HepG2 (cell line): ENCODE results near the gene LINGO3. TPM values are rescaled to one million over a fixed set of nuclear protein-coding genes. Genes with fewer than 3 reads are reported as not detected.

Experiments
- FOXP1 ChIP-seq, 2 experiments: fragments of 450-650 bp in 1 of 2; IDR thresholded peaks; 2 replicates each; pipeline ENCODE4 v1.6.1; 2017 to 2018; ENCODE audit warnings: antibody characterized with exemption in 1 of 2
- HIVEP1 ChIP-seq: sonication (generic); formaldehyde crosslinking; IDR thresholded peaks from 2 replicates; pipeline ENCODE4 v1.4.0; 2020; ENCODE audit warnings: mild to moderate bottlenecking, missing genetic modification reagents
- HOXA7 ChIP-seq: sonication (generic); formaldehyde crosslinking; IDR thresholded peaks from 2 replicates; pipeline ENCODE4 v1.8.1; 2022; ENCODE audit warnings: mild to moderate bottlenecking, missing genetic modification reagents, moderate library complexity
- HOXD1 ChIP-seq: sonication (generic); formaldehyde crosslinking; IDR thresholded peaks from 2 replicates; pipeline ENCODE4 v1.5.0; 2020; ENCODE audit warnings: missing genetic modification reagents
- NR1H2 ChIP-seq: sonication (generic); formaldehyde crosslinking; IDR thresholded peaks from 2 replicates; pipeline ENCODE4 v1.8.1; 2022; ENCODE audit warnings: low read depth, missing genetic modification reagents, borderline replicate concordance
- RAD51 ChIP-seq: fragments of 450-650 bp; IDR thresholded peaks from 2 replicates; pipeline ENCODE4 v1.6.1; 2016; ENCODE audit warnings: borderline replicate concordance
- RNF219 ChIP-seq: sonication (generic); formaldehyde crosslinking; IDR thresholded peaks from 2 replicates; pipeline ENCODE4 v1.5.0; 2020; ENCODE audit warnings: mild to moderate bottlenecking, missing genetic modification reagents
- SIX1 ChIP-seq: sonication (generic); formaldehyde crosslinking; IDR thresholded peaks from 2 replicates; pipeline ENCODE4 v1.4.0; 2020; ENCODE audit warnings: missing genetic modification reagents, borderline replicate concordance
- THRA ChIP-seq: sonication (generic); formaldehyde crosslinking; IDR thresholded peaks from 2 replicates; pipeline ENCODE4 v1.4.0; 2020; ENCODE audit warnings: missing genetic modification reagents, borderline replicate concordance
- ZBTB1 ChIP-seq: sonication (generic); formaldehyde crosslinking; IDR thresholded peaks from 2 replicates; pipeline ENCODE4 v1.4.0; 2020; ENCODE audit warnings: missing genetic modification reagents, borderline replicate concordance
- ZNF12 ChIP-seq: sonication (generic); formaldehyde crosslinking; IDR thresholded peaks from 2 replicates; pipeline ENCODE4 v1.5.0; 2020; ENCODE audit warnings: missing genetic modification reagents
- ZNF598 ChIP-seq: sonication (generic); formaldehyde crosslinking; IDR thresholded peaks from 2 replicates; pipeline ENCODE4 v1.5.1; 2020; ENCODE audit warnings: mild to moderate bottlenecking, missing genetic modification reagents, borderline replicate concordance
- ZNF839 ChIP-seq: sonication (generic); formaldehyde crosslinking; IDR thresholded peaks from 2 replicates; pipeline ENCODE4 v1.4.0; 2020; ENCODE audit warnings: missing genetic modification reagents, mild to moderate bottlenecking, borderline replicate concordance
- polyA plus RNA-seq, 8 experiments: library from polyadenylated mRNA; depleted of rRNA in 3 of 8; stranded (reverse) in 7 of 8; unstranded in 1 of 8; fragments of >200 nt; fragmentation: Illumina TruSeq in 4 of 8; extraction: Trizol in 4 of 8; gene quantifications; 2 replicates each; pipeline versions ENCODE4 v1.2.1 to v1.2.3, GENCODE V29; 2011 to 2016; ENCODE audit warnings: low read depth in 4 of 8, missing spikeins in 1 of 8, mixed read lengths in 1 of 8; ENCODE audit not compliant: insufficient read depth in 1 of 8
- total RNA-seq, 5 experiments: library from RNA; depleted of rRNA; stranded (reverse); fragments of >200 nt; fragmentation: Illumina TruSeq; extraction: Trizol; gene quantifications; 2 replicates each; pipeline ENCODE4 v1.2.3, GENCODE V29; 2016; ENCODE audit warnings: low read depth in 1 of 5
- TF ChIP-seq, protein P1 (sequence below): sonication (generic); formaldehyde crosslinking; IDR thresholded peaks from 2 replicates; pipeline ENCODE4 v1.9.0; 2021; ENCODE audit warnings: missing genetic modification reagents, borderline replicate concordance
- TF ChIP-seq, protein P2 (sequence below): sonication (generic); formaldehyde crosslinking; IDR thresholded peaks from 2 replicates; pipeline ENCODE4 v1.5.1; 2020; ENCODE audit warnings: mild to moderate bottlenecking, missing genetic modification reagents
- TF ChIP-seq, protein P3 (sequence below): sonication (generic); formaldehyde crosslinking; IDR thresholded peaks from 2 replicates; pipeline ENCODE4 v1.4.0; 2020; ENCODE audit warnings: mild to moderate bottlenecking, missing genetic modification reagents
- TF ChIP-seq, protein P4 (sequence below): sonication (generic); formaldehyde crosslinking; IDR thresholded peaks from 2 replicates; pipeline ENCODE4 v1.5.0; 2020; ENCODE audit warnings: mild to moderate bottlenecking, missing genetic modification reagents

The LINGO3 gene
- total and polyA plus RNA-seq, 2 of the 13 experiments (the other 11 are each of a cell fraction or from before 2014, with no cell fraction given) = not detected

GRCh38 chr19:2330632-2331284 is 22.8 kb upstream of the LINGO3 start (continued):
- no peak for TF ChIP-seq THRA (CRISPR knock-in tag)
- TF ChIP-seq RAD51 = no peak
- TF ChIP-seq HOXA7 = no peak
- TF ChIP-seq, protein P1, sequence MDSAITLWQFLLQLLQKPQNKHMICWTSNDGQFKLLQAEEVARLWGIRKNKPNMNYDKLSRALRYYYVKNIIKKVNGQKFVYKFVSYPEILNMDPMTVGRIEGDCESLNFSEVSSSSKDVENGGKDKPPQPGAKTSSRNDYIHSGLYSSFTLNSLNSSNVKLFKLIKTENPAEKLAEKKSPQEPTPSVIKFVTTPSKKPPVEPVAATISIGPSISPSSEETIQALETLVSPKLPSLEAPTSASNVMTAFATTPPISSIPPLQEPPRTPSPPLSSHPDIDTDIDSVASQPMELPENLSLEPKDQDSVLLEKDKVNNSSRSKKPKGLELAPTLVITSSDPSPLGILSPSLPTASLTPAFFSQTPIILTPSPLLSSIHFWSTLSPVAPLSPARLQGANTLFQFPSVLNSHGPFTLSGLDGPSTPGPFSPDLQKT (CRISPR knock-in tag) = no peak
- peak; percentile 63; the same call in 1 of the 2 replicates for TF ChIP-seq ZNF839 (CRISPR knock-in tag)
- TF ChIP-seq RNF219 = no peak
- no peak for TF ChIP-seq ZNF12
- peak; percentile 30; the same call in 1 of the 2 replicates for TF ChIP-seq HIVEP1 (CRISPR knock-in tag)
- no peak for TF ChIP-seq NR1H2 (CRISPR knock-in tag)
- peak; percentile 50; the same call in 1 of the 2 replicates for TF ChIP-seq HOXD1 (CRISPR knock-in tag)
- TF ChIP-seq, protein P2, sequence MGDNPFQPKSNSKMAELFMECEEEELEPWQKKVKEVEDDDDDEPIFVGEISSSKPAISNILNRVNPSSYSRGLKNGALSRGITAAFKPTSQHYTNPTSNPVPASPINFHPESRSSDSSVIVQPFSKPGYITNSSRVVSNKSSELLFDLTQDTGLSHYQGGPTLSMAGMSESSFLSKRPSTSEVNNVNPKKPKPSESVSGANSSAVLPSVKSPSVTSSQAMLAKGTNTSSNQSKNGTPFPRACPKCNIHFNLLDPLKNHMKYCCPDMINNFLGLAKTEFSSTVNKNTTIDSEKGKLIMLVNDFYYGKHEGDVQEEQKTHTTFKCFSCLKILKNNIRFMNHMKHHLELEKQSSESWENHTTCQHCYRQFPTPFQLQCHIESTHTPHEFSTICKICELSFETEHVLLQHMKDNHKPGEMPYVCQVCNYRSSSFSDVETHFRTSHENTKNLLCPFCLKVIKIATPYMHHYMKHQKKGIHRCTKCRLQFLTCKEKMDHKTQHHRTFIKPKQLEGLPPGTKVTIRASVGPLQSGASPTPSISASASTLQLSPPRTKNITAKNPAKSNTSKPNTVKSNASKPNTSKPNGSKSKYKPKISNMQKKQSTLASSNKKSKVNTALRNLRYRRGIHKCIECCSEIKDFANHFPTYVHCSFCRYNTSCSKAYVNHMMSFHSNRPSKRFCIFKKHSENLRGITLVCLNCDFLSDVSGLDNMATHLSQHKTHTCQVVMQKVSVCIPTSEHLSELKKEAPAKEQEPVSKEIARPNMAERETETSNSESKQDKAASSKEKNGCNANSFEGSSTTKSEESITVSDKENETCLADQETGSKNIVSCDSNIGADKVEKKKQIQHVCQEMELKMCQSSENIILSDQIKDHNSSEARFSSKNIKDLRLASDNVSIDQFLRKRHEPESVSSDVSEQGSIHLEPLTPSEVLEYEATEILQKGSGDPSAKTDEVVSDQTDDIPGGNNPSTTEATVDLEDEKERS (CRISPR knock-in tag) = no peak
- no peak for TF ChIP-seq FOXP1 (IDR thresholded peaks at IDR 0.05)
- peak; percentile 40; the same call in 1 of the 2 replicates for TF ChIP-seq FOXP1 (CRISPR knock-in tag; IDR thresholded peaks at IDR 0.05)
- TF ChIP-seq, protein P3, sequence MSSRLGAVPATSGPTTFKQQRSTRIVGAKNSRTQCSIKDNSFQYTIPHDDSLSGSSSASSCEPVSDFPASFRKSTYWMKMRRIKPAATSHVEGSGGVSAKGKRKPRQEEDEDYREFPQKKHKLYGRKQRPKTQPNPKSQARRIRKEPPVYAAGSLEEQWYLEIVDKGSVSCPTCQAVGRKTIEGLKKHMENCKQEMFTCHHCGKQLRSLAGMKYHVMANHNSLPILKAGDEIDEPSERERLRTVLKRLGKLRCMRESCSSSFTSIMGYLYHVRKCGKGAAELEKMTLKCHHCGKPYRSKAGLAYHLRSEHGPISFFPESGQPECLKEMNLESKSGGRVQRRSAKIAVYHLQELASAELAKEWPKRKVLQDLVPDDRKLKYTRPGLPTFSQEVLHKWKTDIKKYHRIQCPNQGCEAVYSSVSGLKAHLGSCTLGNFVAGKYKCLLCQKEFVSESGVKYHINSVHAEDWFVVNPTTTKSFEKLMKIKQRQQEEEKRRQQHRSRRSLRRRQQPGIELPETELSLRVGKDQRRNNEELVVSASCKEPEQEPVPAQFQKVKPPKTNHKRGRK (CRISPR knock-in tag) = no peak
- TF ChIP-seq, protein P4, sequence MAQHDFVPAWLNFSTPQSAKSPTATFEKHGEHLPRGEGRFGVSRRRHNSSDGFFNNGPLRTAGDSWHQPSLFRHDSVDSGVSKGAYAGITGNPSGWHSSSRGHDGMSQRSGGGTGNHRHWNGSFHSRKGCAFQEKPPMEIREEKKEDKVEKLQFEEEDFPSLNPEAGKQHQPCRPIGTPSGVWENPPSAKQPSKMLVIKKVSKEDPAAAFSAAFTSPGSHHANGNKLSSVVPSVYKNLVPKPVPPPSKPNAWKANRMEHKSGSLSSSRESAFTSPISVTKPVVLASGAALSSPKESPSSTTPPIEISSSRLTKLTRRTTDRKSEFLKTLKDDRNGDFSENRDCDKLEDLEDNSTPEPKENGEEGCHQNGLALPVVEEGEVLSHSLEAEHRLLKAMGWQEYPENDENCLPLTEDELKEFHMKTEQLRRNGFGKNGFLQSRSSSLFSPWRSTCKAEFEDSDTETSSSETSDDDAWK (CRISPR knock-in tag) = no peak
- peak; percentile 57; the same call in 1 of the 2 replicates for TF ChIP-seq SIX1 (CRISPR knock-in tag)
- no peak for TF ChIP-seq ZNF598
- no peak for TF ChIP-seq ZBTB1 (CRISPR knock-in tag)
